Activated CD4-positive, alpha-beta T cell treated with anti-CD3 and anti-CD28 coated beads, Interleukin-2, amount 10 ng/mL, durations not matched to agents 7 days and 5 days (primary cell): ENCODE results near the gene CZIB. TPM values are rescaled to one million over a fixed set of nuclear protein-coding genes. Genes with fewer than 3 reads are reported as not detected.

Source experiments
- CTCF ChIA-PET: fragments of 350-600 bp; sonication (Branson Sonifier 250); formaldehyde crosslinking; loops from one replicate; lab custom pipeline; 2021; ENCODE audit warnings: antibody characterized with exemption; lab: Charles Lee
- POLR2A ChIA-PET: fragments of 350-600 bp; sonication (Branson Sonifier 250); formaldehyde crosslinking; loops from one replicate; lab custom pipeline; 2021; ENCODE audit warnings: antibody characterized with exemption; lab: Charles Lee
- DNase-seq: peaks from one replicate; pipeline ENCODE4 v3.0.0-alpha.2; 2020
- H3K27ac Mint-ChIP-seq: one replicate; pipeline ENCODE4 v1.8.0; 2021; ENCODE audit warnings: mild to moderate bottlenecking, moderate library complexity, mixed read lengths
- H3K27me3 Mint-ChIP-seq: one replicate; pipeline ENCODE4 v1.8.0; 2021; ENCODE audit warnings: mixed read lengths
- H3K36me3 Mint-ChIP-seq: one replicate; pipeline ENCODE4 v1.8.0; 2021; ENCODE audit warnings: low read depth, mixed read lengths
- H3K4me1 Mint-ChIP-seq: one replicate; pipeline ENCODE4 v1.8.0; 2021; ENCODE audit warnings: mixed read lengths
- H3K4me3 Mint-ChIP-seq: one replicate; pipeline ENCODE4 v1.8.0; 2021; ENCODE audit warnings: mild to moderate bottlenecking, moderate library complexity, mixed read lengths
- H3K9me3 Mint-ChIP-seq: one replicate; pipeline ENCODE4 v1.8.0; 2021; ENCODE audit warnings: mixed read lengths
- total RNA-seq, 2 experiments: library from RNA; stranded (reverse); gene quantifications; one replicate each; pipeline ENCODE4 v1.2.3, GENCODE V29; 2021

Gene CZIB
- total RNA-seq, 2 experiments from 2014 or later: 51.0 to 54.0 TPM

- Mint-ChIP-seq H3K27me3 (peaks cover 11% of the 10 kb centered on the region), H3K4me3 (no peak overlapping the region), H3K4me1 (no peaks in the 10 kb centered on the region), H3K9me3 (no peaks in the 10 kb centered on the region), H3K36me3 (no peaks in the 10 kb centered on the region), H3K27ac (no peak overlapping the region)
- ChIA-PET POLR2A (no interaction called here), CTCF (interaction anchor here (0.6 to 1.4 kb wide), 5 partner anchors 9 to 235 kb away, joined by 3 to 5 read pairs (median 4); no protein-coding TSS in a partner anchor)
- no peak for DNase-seq
Observed at GRCh38 chr1:53182716-53183094, 37.7 kb downstream of the CZIB start.

- H3K4me3 Mint-ChIP-seq: no peak overlapping the region
- CTCF ChIA-PET: interaction anchor here (0.6 to 1.4 kb wide), 4 partner anchors 9 to 234 kb away, joined by 3 to 5 read pairs (median 4); no protein-coding TSS in a partner anchor
- DNase-seq: peak; percentile 88
- H3K9me3 Mint-ChIP-seq: no peaks in the 10 kb centered on the region
- no peak overlapping the region for H3K27ac Mint-ChIP-seq
- H3K4me1 Mint-ChIP-seq: no peaks in the 10 kb centered on the region
- H3K27me3 Mint-ChIP-seq: peaks cover 10% of the 10 kb centered on the region
- H3K36me3 Mint-ChIP-seq: no peaks in the 10 kb centered on the region
- POLR2A ChIA-PET: no interaction called here
Observed at GRCh38 chr1:53182111-53182593, 38.3 kb downstream of the CZIB start.

- Mint-ChIP-seq H3K27ac (no peak overlapping the region), H3K36me3 (no peaks in the 10 kb centered on the region), H3K9me3 (no peaks in the 10 kb centered on the region), H3K27me3 (peaks cover 5% of the 10 kb centered on the region), H3K4me3 (no peak overlapping the region), H3K4me1 (no peaks in the 10 kb centered on the region)
- ChIA-PET POLR2A (no interaction called here), CTCF (interaction anchor here (1.5 to 2.6 kb wide), 2 partner anchors 10 to 15 kb away, joined by 3 to 12 read pairs; no protein-coding TSS in a partner anchor)
- no peak for DNase-seq
Observed at GRCh38 chr1:53180951-53181350, 39.5 kb downstream of the CZIB start.

GRCh38 chr1:53180226-53180625 is 40.2 kb downstream of the CZIB start:
- H3K4me1 Mint-ChIP-seq: no peaks in the 10 kb centered on the region
- DNase-seq: no peak
- H3K9me3 Mint-ChIP-seq: no peaks in the 10 kb centered on the region
- H3K27me3 Mint-ChIP-seq: peaks cover 5% of the 10 kb centered on the region
- ChIA-PET CTCF (interaction anchor here (1.5 to 2.6 kb wide), 2 partner anchors 11 to 16 kb away, joined by 3 to 12 read pairs; no protein-coding TSS in a partner anchor), POLR2A (no interaction called here)
- no peak overlapping the region for H3K4me3 Mint-ChIP-seq
- no peak overlapping the region for H3K27ac Mint-ChIP-seq
- no peaks in the 10 kb centered on the region for H3K36me3 Mint-ChIP-seq

GRCh38 chr1:53176452-53177208 is 43.8 kb downstream of the CZIB start:
- DNase-seq: no peak
- H3K4me1 Mint-ChIP-seq: peaks cover 6% of the 10 kb centered on the region
- H3K36me3 Mint-ChIP-seq: no peaks in the 10 kb centered on the region
- no peaks in the 10 kb centered on the region for H3K9me3 Mint-ChIP-seq
- H3K4me3 Mint-ChIP-seq: no peak overlapping the region
- ChIA-PET POLR2A (no interaction called here), CTCF (no interaction called here)
- H3K27ac Mint-ChIP-seq: no peak overlapping the region
- peaks cover 17% of the 10 kb centered on the region for H3K27me3 Mint-ChIP-seq

- Mint-ChIP-seq H3K9me3 (no peaks in the 10 kb centered on the region), H3K27me3 (peaks cover 15% of the 10 kb centered on the region), H3K4me1 (peaks cover 6% of the 10 kb centered on the region), H3K36me3 (no peaks in the 10 kb centered on the region), H3K4me3 (no peak overlapping the region), H3K27ac (no peak overlapping the region)
- no peak for DNase-seq
- ChIA-PET POLR2A (interaction anchor here (0.7 kb wide), 1 partner anchor 907 kb away, joined by 4 read pairs; no protein-coding TSS in a partner anchor), CTCF (interaction anchor here (0.6 to 0.8 kb wide), 2 partner anchors 16 to 21 kb away, joined by 3 read pairs; no protein-coding TSS in a partner anchor)
Observed at GRCh38 chr1:53174971-53175913, 45.2 kb downstream of the CZIB start.

GRCh38 chr1:53172426-53173128 is 47.9 kb downstream of the CZIB start:
- H3K27ac Mint-ChIP-seq: no peak overlapping the region
- POLR2A ChIA-PET: no interaction called here
- CTCF ChIA-PET: interaction anchor here (1.5 kb wide), 1 partner anchor 14 kb away, joined by 4 read pairs; no protein-coding TSS in a partner anchor
- no peak overlapping the region for H3K4me3 Mint-ChIP-seq
- no peak for DNase-seq
- peaks cover 14% of the 10 kb centered on the region for H3K27me3 Mint-ChIP-seq
- no peaks in the 10 kb centered on the region for H3K36me3 Mint-ChIP-seq
- H3K9me3 Mint-ChIP-seq: no peaks in the 10 kb centered on the region
- H3K4me1 Mint-ChIP-seq: peaks cover 6% of the 10 kb centered on the region

- H3K27ac Mint-ChIP-seq: no peak overlapping the region
- H3K27me3 Mint-ChIP-seq: peaks cover 16% of the 10 kb centered on the region
- no peak overlapping the region for H3K4me3 Mint-ChIP-seq
- H3K9me3 Mint-ChIP-seq: no peaks in the 10 kb centered on the region
- no peaks in the 10 kb centered on the region for H3K4me1 Mint-ChIP-seq
- ChIA-PET POLR2A (no interaction called here), CTCF (interaction anchor here (0.6 kb wide), 1 partner anchor 10 kb away, joined by 3 read pairs; no protein-coding TSS in a partner anchor)
- no peaks in the 10 kb centered on the region for H3K36me3 Mint-ChIP-seq
- no peak for DNase-seq
Observed at GRCh38 chr1:53166912-53167311, 53.5 kb downstream of the CZIB start.

GRCh38 chr1:53166366-53166765 is 54.1 kb downstream of the CZIB start:
- Mint-ChIP-seq H3K4me1 (no peaks in the 10 kb centered on the region), H3K36me3 (no peaks in the 10 kb centered on the region), H3K27ac (no peak overlapping the region), H3K4me3 (no peak overlapping the region), H3K27me3 (peaks cover 16% of the 10 kb centered on the region), H3K9me3 (no peaks in the 10 kb centered on the region)
- ChIA-PET POLR2A (no interaction called here), CTCF (interaction anchor here (0.6 kb wide), 1 partner anchor 9 kb away, joined by 3 read pairs; no protein-coding TSS in a partner anchor)
- no peak for DNase-seq

- ChIA-PET POLR2A (no interaction called here), CTCF (no interaction called here)
- no peak for DNase-seq
- Mint-ChIP-seq H3K4me1 (no peaks in the 10 kb centered on the region), H3K9me3 (no peaks in the 10 kb centered on the region), H3K27ac (no peak overlapping the region), H3K4me3 (no peak overlapping the region), H3K36me3 (no peaks in the 10 kb centered on the region), H3K27me3 (peaks cover 16% of the 10 kb centered on the region)
Observed at GRCh38 chr1:53165408-53165961, 54.9 kb downstream of the CZIB start.
